Amniotic stem cell (primary cell): ENCODE results near the gene APBA3.

Experiments used
- DNase-seq: peaks from one replicate; lab custom pipeline; 2025; lab: John Stamatoyannopoulos, UW

Gene APBA3

DNA sequence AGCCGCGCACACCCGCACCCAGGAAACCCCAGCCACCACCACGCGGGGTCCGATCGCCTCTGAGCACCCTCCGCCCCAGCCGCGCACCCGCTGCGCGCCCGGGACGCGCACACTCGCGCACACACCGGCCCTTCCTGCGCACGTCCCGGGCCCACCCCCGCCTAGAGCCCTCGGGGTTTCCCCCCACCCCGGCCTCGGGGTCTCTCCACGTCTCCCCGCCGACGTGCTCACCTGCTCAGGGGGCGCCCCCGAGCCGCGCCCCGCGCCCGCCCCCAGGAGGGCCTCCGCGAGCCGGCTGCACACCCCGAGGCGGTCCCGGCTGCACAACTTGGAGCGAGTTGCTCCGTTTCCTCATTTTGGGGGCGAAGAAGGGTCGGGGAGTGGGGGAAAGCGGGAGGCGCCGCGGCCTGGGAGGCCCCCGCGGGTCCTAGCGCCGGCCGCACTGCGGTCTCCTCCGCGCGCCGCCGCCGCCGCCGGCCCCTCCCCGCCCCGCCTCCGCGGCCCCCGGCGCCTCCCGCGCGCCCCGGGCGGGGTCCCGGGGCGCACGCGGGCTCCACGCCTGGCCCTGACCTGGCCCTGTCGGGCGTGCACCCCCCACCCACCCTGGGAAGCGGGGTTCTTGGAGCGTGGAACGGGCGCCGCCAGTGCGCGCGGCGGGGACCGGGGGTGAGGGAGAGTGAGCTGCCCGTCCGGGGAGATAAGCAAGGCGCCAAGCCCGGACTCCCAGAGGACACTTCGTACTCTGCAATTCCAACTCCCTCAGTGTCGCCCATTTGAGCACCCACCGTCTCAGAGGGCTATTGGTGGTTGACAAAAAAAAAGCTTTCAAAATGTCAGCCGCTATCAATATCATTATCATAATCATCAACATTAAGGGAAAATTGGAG, 24.7 kb upstream of the APBA3 start, which contains the start of gene MATK:
MATK (minus strand) TSS at position 444 of the 887 bp plus-strand sequence. CDS start 1,246 bp downstream, outside the sequence.
- no peak for DNase-seq

DNA sequence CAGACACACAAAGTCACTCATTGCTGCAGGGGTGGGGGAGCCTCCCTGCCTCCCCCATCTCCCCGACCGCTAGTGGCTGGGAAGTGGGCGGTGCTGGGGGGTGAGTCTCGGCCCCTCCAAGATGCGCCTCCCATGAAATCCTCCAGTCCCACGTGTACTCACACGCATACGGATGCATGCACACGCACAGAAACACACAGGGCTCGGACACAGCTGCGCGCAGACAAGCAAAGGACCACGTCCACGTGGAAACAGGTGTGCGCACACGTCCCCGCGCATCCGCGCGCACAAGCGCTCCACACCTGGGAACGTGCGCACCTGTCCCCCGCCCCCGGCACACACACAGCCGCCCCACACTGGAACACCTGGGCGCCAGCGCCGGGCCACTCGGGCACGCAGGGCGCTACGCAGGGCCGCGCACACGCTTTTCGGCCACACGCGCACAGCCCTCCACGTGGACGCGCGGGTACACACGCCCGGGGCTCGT, 24.0 kb upstream of the APBA3 start:
- DNase-seq, result no peak

- DNase-seq, result no peak
These were observed 23.3 kb upstream of the APBA3 start for GRCh38 chr19:3784607-3785450.

GRCh38 chr19:3783660-3784584, 22.4 kb upstream of the APBA3 start:
- no peak for DNase-seq

- no peak for DNase-seq
These were observed 21.4 kb upstream of the APBA3 start for GRCh38 chr19:3782903-3783302.

DNA sequence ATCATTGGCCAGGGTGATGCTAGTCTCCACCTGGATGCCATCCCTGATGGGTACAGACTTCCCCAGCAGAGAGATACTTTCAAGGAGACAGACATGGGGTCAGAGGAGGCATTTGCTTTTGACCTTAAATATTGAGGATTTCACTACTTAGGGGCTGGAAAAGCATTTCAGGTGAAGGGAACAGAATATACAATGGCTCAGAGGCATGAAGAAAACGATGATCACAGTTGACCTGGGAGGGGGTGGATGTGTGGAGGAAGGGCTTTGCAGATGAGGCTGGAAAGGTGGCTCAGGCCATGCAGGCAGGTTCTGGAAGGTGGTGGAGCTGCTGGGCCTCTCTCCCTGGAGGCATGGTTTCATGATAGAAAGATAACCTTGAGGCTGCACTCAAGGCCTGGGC, 20.8 kb upstream of the APBA3 start:
- DNase-seq, result no peak

DNA sequence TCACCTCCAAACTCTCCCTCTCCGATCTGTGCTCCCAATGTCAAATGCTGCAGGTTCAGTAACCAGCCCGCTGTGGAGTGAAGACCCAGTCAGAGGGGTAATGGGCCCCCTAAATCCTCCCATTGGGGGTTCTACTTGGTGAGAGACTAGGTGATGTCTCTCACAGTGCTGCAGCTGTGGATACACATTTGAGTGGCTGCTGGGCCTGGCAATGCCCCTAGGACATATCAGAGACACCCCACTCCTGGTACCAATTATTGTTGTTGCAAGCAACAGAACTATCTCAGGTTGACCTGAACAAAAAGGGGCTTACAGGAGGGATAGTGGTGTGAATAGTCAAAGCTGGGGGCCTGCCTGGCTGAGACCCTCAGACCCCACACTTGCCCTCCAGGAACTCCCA, 20.1 kb upstream of the APBA3 start:
- no peak for DNase-seq

- no peak for DNase-seq
These were observed 19.4 kb upstream of the APBA3 start for GRCh38 chr19:3780786-3781304.

DNA sequence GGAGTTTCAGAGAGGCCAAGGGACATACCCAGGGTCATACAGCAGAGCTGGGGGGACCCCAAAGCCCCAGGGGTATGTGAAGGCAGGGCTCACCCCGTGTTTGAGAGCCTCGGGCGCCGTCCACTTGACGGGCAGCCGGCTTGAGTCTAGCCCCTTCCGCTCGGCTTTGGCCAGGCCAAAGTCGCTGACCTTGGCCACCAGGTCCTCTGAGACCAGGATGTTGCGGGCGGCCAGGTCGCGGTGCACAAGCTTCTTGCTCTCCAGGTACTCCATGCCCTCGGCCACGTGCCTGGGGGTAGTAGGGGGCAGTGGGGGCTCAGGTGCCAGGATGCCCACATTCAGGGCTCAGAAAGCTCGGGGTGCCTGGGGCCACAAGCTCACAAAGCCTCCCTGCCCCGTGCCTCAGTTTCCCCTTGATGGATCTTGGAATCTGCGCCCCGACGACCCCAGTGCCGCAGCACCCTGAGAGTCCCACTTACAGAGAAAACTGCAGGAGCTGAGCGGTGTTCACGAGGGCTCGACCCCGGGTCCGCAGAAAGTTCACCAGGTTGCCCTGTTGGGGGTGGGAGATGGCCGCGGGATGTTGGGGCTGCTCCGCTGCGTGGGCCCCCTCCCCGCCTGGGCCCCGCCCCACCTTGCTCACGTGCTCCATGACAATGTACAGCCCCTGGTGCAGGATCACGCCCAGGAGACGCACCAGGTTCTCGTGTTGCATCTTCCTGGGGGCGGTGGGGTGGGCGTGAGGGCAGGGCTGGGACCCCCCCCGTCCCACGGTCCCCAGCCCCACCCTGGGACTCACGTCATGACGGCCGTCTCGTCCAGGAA, 17.6 kb upstream of the APBA3 start:
- DNase-seq, result no peak

- DNase-seq, result no peak
These were observed 16.8 kb upstream of the APBA3 start for GRCh38 chr19:3778104-3778867.

DNA sequence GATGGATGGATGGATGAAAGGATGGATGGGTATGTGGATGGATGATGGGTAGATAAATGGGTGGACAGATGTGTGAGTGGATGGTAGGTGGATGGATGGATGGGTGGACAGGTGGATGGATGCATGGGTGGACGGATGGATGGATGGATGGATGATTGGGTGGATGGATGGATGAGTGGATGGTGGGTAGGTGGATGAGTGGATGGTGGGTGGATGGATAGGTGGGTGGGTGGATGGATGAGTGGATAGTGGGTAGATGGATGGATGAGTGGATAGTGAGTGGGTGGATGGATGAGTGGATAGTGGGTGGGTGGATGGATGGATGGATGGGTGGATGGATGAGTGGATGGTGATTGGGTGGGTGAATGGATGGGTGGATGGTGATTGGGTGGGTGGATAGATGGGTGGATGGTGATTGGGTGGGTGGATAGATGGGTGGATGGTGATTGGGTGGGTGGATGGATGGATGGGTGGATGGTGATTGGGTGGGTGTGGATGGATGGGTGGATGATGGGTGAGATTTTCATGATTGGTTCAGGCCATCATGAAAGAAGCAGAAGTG, 15.1 kb upstream of the APBA3 start:
- DNase-seq, result no peak

DNA sequence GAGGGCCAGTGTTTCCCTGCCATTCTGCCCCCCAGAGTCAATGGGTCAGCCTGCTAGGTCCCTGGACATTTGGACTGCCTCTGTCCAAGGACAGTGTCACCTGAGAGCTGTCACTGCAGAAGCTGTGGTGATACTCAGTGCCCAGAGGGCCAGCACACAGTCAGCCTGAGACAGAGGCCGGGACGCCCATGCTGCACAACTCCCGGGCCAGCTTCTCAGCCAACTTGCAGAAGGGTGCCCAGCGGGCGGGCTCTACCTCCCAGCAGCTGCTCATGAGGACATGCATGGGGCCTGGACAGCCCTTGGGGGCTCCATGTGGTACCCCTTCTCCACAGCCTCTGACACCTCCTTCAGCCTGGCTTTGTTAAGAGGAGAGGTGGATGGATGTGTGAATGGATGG, 14.3 kb upstream of the APBA3 start:
- DNase-seq, result no peak

DNA sequence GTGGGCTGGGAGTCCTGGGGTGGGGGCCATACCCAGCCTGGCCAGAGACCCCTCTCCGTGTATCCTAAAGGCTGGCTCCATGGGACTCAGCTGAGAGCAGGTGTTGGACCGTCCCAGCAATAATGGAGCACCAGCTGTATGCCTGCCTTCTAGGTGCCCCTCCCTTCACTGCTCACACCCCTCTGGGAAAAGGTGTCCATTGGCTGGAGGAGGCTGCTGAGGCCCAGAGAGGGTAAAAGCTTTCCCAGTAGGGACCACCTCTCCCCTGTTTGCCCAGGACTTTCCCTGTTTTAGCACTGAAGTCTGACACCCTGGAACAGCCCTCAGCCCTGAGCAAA, 13.9 kb upstream of the APBA3 start:
- no peak for DNase-seq

DNA sequence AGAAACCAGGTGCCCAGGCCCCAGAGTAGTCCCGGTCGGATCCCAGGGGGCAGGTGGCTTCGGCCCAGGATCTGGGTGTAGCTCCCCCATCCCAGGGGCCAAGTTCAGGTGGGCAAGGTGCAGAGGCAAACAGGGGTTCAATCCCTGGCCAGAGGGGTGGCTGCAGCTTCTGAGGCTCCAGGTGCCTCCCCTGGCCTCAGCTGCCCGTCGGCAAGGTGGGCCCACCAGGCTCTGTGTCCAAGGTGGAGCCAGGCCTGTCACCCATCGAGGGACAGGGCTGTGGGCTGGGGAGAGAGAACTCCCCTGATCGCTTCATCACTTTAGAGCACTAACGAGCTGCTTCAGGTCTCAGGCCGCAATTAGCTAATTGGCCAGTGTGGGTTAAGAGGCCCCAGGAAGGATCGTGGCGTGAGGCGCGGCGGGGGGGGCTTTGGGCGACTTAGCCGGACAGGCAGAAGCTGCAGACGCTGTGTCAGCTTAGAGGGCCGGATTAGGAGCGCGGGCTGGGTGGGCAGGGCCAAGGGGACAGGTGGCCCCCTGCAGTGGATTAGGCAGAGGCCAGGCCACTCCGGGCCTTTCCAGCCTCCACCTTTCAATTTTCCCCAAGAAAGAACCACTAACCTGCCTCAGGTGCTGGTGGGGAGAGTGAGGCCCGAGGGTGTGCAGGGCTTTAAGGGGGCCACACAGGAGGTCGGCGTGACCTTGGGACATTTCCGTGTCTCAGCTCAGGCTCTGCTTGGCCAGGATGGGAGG, 13.3 kb upstream of the APBA3 start:
- DNase-seq, result no peak

DNA sequence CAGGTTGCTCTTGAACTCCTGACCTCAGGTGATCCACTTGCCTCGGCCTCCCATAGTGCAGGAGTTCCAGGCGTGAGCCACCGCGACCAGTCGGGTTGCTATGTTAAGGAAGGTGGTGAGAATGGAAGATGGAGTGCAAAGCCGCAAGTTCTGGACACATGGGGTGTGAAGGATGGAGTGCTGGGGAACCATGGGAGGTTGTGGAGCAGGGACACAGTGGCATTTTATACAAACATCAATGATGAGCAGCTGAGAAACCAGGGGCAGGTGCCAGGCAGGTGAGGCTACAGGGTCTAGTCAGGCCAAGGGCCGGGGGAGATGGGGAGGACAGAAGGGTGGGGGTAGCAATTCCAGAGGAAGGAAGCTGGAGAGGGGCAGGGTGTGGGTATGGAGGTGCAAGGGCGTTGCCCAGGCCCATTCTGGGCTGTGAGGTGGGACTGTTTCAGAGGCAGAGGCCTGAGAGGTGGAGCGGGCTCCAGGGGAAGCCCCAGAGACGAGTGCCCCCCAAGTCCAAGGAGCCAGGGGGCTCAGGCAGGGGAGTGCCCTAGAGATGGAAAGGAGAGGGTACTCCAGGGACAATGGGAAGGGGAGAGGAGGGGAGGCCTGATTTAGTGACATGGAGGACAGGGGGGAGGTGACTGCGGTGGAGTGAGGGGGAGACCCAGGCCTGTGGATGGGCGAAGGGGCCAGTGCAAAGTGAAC, 12.5 kb upstream of the APBA3 start:
- DNase-seq, result no peak

- no peak for DNase-seq
These were observed 10.5 kb upstream of the APBA3 start, which contains the start of gene RAX2 for GRCh38 chr19:3771906-3772455. Gene RAX2, minus strand, starts transcription at chr19:3772228. Its CDS starts 486 bp downstream, at chr19:3771742.

- DNase-seq, result no peak
These were observed 9.8 kb upstream of the APBA3 start for GRCh38 chr19:3771000-3771905.
